IPS DF 6.9 (cell line): ENCODE measurements around the gene FPGT.
"Not testable (repeated sequence)": the region's sequence is repeated elsewhere in the genome, so short reads cannot be mapped to it uniquely, and the experiment has no call there.

Source experiments
- DNase-seq: peaks from one replicate; pipeline ENCODE4 v3.0.0-alpha.2; 2013; ENCODE audit warnings: low read depth, low spot score
- H3K27ac ChIP-seq: one replicate; pipeline ENCODE4 v1.5.1; 2013; ENCODE audit warnings: low read length, control low read depth
- H3K27me3 ChIP-seq: 2 replicates; pipeline ENCODE4 v1.6.1; 2013; ENCODE audit warnings: mild to moderate bottlenecking, low read length; ENCODE audit not compliant: control insufficient read depth, insufficient read depth
- H3K36me3 ChIP-seq: 2 replicates; pipeline ENCODE4 v1.6.1; 2013; ENCODE audit warnings: low read length; ENCODE audit not compliant: control insufficient read depth, insufficient read depth
- H3K4me1 ChIP-seq: 2 replicates; pipeline ENCODE4 v1.6.1; 2013; ENCODE audit warnings: low read length; ENCODE audit not compliant: control insufficient read depth, insufficient read depth
- H3K4me3 ChIP-seq: 2 replicates; pipeline ENCODE4 v1.5.1; 2013; ENCODE audit warnings: mild to moderate bottlenecking, low read length
- H3K9me3 ChIP-seq: 2 replicates; pipeline ENCODE4 v1.6.1; 2013; ENCODE audit warnings: low read length, inconsistent platforms; ENCODE audit not compliant: control insufficient read depth, insufficient read depth
- WGBS: extraction: QIAGEN DNeasy Blood & Tissue Kit; methylation state at CpG from one replicate; pipeline ENCODE4 v1.1.7; 2013; ENCODE audit warnings: mixed read lengths, missing lambda C conversion rate; ENCODE audit not compliant: insufficient read length, insufficient coverage; 5-methylcytosine and 5-hydroxymethylcytosine counted together

Gene FPGT

GRCh38 chr1:74253243-74253824 lies 55.3 kb downstream of the FPGT start:
- H3K27ac ChIP-seq, DNase-seq, H3K4me3 ChIP-seq, H3K9me3 ChIP-seq, H3K4me1 ChIP-seq, H3K27me3 ChIP-seq, H3K36me3 ChIP-seq: not testable (repeated sequence)
- no CpG with 5 or more reads among the region's 32 CpGs for WGBS
